PFSK-1 (cell line): Measurements from ENCODE around the gene MAOA.

ENCODE experiments used
- POLR2AphosphoS5 ChIP-seq: IDR thresholded peaks from 2 replicates; pipeline ENCODE4 v1.6.1; 2012; ENCODE audit warnings: low read depth, mild to moderate bottlenecking, control low read depth, low read length, moderate library complexity
- SIN3A ChIP-seq: IDR thresholded peaks from 2 replicates; pipeline ENCODE4 v1.6.1; 2012; ENCODE audit warnings: mild to moderate bottlenecking, low read length, moderate library complexity, borderline replicate concordance; ENCODE audit not compliant: insufficient read depth
- TAF1 ChIP-seq: IDR thresholded peaks from 2 replicates; pipeline ENCODE4 v1.6.1; 2012; ENCODE audit warnings: low read length, control low read depth, borderline replicate concordance; ENCODE audit not compliant: insufficient read depth
- TF ChIP-seq, protein P1 (sequence below), 2 experiments: IDR thresholded peaks; 2 replicates each; pipeline versions ENCODE4 v1.6.1 to v1.8.0; 2011 to 2012; ENCODE audit warnings: low read depth in 2 of 2, low read length in 2 of 2, control low read depth in 1 of 2, inconsistent platforms in 1 of 2, mild to moderate bottlenecking in 1 of 2, moderate library complexity in 1 of 2; ENCODE audit not compliant: insufficient read depth in 1 of 2

- TF ChIP-seq, protein P1, sequence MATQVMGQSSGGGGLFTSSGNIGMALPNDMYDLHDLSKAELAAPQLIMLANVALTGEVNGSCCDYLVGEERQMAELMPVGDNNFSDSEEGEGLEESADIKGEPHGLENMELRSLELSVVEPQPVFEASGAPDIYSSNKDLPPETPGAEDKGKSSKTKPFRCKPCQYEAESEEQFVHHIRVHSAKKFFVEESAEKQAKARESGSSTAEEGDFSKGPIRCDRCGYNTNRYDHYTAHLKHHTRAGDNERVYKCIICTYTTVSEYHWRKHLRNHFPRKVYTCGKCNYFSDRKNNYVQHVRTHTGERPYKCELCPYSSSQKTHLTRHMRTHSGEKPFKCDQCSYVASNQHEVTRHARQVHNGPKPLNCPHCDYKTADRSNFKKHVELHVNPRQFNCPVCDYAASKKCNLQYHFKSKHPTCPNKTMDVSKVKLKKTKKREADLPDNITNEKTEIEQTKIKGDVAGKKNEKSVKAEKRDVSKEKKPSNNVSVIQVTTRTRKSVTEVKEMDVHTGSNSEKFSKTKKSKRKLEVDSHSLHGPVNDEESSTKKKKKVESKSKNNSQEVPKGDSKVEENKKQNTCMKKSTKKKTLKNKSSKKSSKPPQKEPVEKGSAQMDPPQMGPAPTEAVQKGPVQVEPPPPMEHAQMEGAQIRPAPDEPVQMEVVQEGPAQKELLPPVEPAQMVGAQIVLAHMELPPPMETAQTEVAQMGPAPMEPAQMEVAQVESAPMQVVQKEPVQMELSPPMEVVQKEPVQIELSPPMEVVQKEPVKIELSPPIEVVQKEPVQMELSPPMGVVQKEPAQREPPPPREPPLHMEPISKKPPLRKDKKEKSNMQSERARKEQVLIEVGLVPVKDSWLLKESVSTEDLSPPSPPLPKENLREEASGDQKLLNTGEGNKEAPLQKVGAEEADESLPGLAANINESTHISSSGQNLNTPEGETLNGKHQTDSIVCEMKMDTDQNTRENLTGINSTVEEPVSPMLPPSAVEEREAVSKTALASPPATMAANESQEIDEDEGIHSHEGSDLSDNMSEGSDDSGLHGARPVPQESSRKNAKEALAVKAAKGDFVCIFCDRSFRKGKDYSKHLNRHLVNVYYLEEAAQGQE (IDR thresholded peaks at IDR 0.05; ENCODE audit: insufficient read depth in 1 of 2, low read depth in 2 of 2, low read length in 2 of 2), result no peak
- no peak for TF ChIP-seq SIN3A
- no peak for TF ChIP-seq POLR2AphosphoS5
- no peak for TF ChIP-seq TAF1
These were observed 43.4 kb downstream of the MAOA start for GRCh38 chrX:43699475-43699874.
